Left kidney (tissue), 2 donors: ENCODE data around the gene ERN1. TPM values are rescaled to one million over a fixed set of nuclear protein-coding genes. Genes with fewer than 3 reads are reported as not detected.

ENCODE experiments used
- DNase-seq: peaks from one replicate; pipeline ENCODE4 v3.0.0-alpha.2; 2013
- polyA plus RNA-seq: library from polyadenylated mRNA; unstranded; fragments of 120-200 nt; gene quantifications from one replicate; pipeline ENCODE4 v1.2.1, GENCODE V29; 2013; ENCODE audit not compliant: insufficient read length

ERN1 gene
- polyA plus RNA-seq, 1 donor = 8.7 TPM

GRCh38 chr17:64158831-64159590, 29.1 kb upstream of the ERN1 start:
- DNase-seq = no peak

DNA sequence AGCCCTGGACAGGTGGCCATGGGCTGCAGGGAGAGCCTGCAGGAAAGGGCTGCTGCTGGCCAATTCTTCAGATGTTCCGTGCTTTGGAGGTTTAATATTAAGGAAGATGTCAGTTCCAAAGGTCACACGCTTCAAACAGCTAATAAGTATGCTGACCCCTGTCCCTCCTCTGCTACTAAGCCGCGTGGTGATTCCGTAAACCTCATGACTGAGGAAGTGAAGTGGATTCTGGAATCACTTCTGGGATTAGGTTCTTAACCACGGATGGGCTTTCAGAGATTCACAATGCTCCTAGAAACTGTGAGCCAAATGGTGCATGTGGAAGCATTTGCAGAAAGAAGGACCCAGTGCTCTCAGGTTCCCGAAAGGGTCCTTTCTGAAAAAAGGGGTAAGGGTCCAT, 28.5 kb upstream of the ERN1 start:
- no peak for DNase-seq

GRCh38 chr17:64157669-64158180, 27.8 kb upstream of the ERN1 start:
- DNase-seq = no peak

DNA sequence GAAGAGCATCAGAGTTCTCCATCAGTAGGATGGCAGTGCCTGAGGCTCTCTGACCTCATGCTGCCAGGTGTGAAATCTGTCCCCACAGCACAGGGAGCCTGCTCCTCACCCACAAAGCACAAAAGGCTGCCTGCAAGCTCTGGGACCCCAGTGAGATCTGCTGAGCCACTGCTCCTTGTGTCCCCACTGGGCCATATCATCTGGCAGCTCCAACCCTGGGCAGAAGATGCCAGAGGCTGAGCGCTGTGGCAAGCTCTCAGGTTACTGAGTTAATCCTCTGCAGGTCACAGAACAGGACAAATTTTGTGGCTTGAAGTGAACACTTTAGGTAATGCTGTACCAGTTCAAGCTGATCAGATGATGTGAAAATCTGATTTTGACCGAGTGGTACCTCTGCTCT, 26.7 kb upstream of the ERN1 start:
- DNase-seq = no peak

GRCh38 chr17:64155751-64156544, 26.0 kb upstream of the ERN1 start:
- peak; percentile 71 for DNase-seq

GRCh38 chr17:64155129-64155528, 25.2 kb upstream of the ERN1 start:
- no peak for DNase-seq

DNA sequence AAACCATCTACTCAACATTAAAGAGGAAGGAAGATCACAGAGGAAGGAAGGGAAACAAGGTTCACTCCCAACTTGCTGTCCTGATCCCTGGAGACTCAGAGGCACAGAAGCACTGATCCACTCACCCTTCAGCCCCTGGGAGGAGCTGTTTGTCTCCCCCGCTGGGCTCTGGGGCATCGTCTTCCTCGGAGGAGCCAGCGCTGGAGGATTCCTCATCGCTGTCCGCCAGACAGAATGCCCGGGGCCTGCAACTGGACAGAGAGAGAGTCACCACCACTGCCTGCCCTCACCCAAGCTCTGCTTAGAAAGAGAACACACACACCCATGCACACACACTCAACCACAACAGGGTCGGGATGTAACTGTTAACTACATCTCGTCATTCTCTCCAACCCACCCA, 24.8 kb upstream of the ERN1 start:
- DNase-seq = no peak

- no peak for DNase-seq
Measured at GRCh38 chr17:64154313-64154695, 24.4 kb upstream of the ERN1 start.

- no peak for DNase-seq
Measured at GRCh38 chr17:64153565-64154312, 23.8 kb upstream of the ERN1 start.

DNA sequence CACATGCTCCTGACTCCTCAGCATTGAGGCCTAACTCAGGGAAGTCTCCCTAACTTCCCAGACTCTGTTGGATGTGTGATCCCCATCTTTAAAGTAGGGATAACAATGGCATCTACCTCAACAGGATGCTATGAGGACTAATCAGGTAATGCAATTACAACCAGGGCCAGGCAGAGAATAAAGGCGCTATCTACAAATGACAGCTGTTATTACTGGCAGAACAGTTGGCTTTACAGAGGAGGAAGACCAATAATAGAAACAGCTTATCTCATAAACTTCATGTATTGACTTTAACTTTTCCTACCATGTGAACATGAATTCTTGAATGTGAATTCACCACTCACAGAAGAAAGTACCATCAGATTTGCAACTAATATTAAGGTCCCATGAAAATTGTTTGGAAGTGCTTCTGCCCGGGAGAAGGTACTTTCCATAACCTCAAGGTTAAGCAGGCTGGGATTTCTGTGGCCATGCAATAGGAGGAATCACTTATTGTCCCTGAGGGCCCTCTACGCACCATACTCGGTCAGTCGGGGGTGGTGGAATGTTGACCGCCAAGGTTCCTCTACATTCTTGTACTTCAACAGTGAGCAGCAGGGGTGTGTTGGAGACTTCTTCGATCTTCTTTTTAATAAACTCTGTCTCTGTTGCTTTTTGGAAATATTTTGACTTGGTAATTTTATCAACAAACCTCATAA, 22.6 kb upstream of the ERN1 start:
- DNase-seq = no peak

- no peak for DNase-seq
Measured at GRCh38 chr17:64151016-64151368, 21.0 kb upstream of the ERN1 start.

DNA sequence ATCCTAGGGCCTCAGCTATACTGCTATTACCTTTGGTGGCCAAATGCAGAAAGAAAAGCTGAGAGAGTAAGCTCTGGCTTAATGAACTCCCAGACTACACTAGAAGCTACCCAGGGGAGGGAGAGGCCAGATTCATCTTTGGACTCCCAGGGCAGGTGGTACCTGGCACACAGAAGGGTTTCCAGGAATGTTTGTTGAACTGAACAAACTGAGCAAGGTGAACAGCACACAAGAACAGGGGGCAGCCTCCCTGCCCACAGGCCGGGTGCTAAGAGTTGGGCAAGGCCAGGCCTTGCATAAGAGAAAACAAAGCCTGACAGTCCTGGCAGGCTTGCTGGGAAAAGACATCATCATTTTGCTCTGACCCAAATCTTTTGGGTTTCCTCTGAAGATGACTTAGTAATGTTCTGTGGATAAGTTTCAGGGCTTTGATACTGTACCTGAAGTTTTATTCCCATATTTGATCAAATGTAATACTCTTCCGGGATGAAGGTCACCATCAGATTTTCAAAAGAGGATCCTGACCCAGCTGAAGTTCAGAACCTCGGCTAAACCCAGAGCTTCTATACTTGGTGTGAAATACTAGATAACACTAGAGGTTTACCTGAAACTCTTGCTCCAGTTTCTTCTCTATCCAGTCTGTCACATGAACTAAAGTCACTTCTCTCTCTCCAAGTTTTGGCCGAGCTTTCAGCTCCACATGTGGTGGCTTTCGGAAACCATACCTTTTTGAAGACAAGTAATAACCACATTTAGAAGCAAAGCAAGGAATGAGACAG, 20.5 kb upstream of the ERN1 start:
- DNase-seq = no peak

DNA sequence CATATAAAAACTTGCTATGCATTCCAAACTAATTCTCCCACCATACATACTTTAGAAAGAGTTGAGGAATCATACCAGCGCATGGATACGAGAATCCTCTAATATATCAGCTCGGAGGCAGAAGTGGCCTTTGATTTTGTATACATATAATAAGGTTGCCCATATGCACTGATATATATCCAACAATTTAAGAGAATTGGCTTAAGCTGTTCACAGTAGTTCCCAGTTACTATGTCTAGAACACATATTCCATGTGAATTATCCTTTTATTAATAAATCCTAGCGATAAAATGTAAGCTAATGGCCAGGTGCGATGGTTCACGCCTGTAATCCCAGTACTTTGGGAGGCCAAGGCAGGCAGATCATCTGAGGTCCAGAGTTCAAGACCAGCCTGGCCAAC, 19.3 kb upstream of the ERN1 start:
- no peak for DNase-seq

DNA sequence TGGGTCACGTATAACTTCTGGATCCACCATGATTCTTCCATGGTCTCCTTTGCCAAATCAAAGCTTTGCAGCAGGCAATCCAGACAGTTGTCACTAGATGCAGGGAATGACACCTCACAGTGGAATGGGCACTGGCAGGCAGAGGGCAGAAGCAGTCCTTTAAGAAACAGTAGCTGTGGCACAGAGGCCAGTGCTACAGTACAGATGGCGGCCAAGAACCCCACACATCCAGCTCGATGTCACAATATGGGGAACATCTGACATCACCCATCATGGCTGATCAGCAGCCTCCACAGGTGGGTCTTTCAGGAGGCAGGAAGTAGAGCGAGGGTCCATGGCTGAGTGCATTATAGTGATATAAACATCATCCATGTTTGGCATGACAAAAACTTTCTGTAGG, 18.8 kb upstream of the ERN1 start:
- DNase-seq = no peak

GRCh38 chr17:64148017-64148631, 18.2 kb upstream of the ERN1 start:
- DNase-seq = no peak

- no peak for DNase-seq
Measured at GRCh38 chr17:64147110-64148016, 17.4 kb upstream of the ERN1 start.

DNA sequence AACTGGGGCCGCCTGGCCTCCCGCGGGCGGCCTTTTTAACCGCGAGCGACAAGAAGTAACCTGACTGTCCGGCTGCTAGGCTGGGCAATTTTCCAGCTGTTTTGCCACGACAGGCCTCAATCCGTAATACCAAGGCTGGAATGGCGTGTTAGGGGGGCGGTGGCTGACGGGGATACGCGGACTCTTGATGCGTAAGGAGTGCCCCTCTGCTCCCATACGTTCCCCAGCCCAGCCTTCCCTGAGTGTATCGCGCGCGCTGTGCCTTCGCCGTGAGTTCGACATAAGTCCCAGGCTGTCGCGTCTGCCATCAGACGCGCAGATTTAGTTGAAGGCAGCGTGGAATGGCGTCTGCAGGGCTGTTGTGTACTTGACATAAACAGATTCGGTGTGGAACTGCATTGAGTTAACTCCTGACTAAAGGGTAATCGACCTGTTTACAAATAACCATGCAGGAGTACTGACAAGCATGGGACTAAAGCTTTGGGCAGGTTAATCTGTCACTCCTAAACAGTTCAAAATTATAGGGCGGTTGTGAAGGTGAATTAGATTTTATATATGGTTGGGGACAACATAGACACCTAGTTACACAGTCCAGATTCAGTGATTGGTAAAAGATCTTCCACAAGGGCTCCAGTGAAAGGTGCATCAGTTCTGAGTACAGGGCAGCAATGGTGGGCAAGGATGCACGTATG, 16.6 kb upstream of the ERN1 start:
- no peak for DNase-seq

GRCh38 chr17:64145751-64146417, 15.9 kb upstream of the ERN1 start:
- DNase-seq = peak; percentile 99

- no peak for DNase-seq
Measured at GRCh38 chr17:64145375-64145750, 15.4 kb upstream of the ERN1 start.
